ENCODE measurements around the gene GPR78. TPM values are rescaled to one million over a fixed set of nuclear protein-coding genes. Genes with fewer than 3 reads are reported as not detected.

The GPR78 gene
- total and polyA plus RNA-seq, 2 experiments from 2014 or later = 0.05 TPM; not detected in 1

- no peaks in the 10 kb centered on the region for H3K36me3 ChIP-seq (ENCODE audit: low read depth)
- no peak overlapping the region for H2AFZ ChIP-seq
Measured at GRCh38 chr4:8607603-8608481, 27.6 kb downstream of the GPR78 start.

GRCh38 chr4:8608714-8609391 lies 28.7 kb downstream of the GPR78 start:
- H3F3A ChIP-seq (ENCODE audit: insufficient read depth) = no peaks in the 10 kb centered on the region
- H3K9me2 ChIP-seq (ENCODE audit: insufficient read depth) = no peaks in the 10 kb centered on the region
- H3K4me1 ChIP-seq (ENCODE audit: insufficient read depth) = no peaks in the 10 kb centered on the region
- in situ Hi-C loops (cut with MboI) = loop anchor here (25.0 kb wide), 1 partner anchor 372 kb away; no protein-coding TSS in a partner anchor
- no peak overlapping the region for H3K4me2 ChIP-seq (ENCODE audit: unreplicated experiment)
- no peaks in the 10 kb centered on the region for H4K20me1 ChIP-seq (ENCODE audit: insufficient read depth)
- no peak for DNase-seq
- H3K79me2 ChIP-seq (ENCODE audit: insufficient read depth) = no peaks in the 10 kb centered on the region
- H3K9ac ChIP-seq = no peak overlapping the region
- H3K36me3 ChIP-seq (ENCODE audit: low read depth) = no peaks in the 10 kb centered on the region
- no peak for TF ChIP-seq EZH2phosphoT487 (IDR thresholded peaks at IDR 0.05; ENCODE audit: insufficient read depth, low read depth)
- TF ChIP-seq EZH2 (IDR thresholded peaks at IDR 0.05; ENCODE audit: insufficient read depth, poor library complexity, severe bottlenecking) = no peak
- WGBS, 2 experiments (ENCODE audit: low coverage in 1 of 2, low lambda C conversion rate in 2 of 2, missing lambda C conversion rate in 2 of 2) = 70 to 78% methylated on average over 4 to 5 of the region's 5 CpGs
- H3K27ac ChIP-seq = no peak overlapping the region
- H2AFZ ChIP-seq = no peak overlapping the region
- no peaks in the 10 kb centered on the region for H3K9me3 ChIP-seq (ENCODE audit: low read depth)
- no peak overlapping the region for H3K4me3 ChIP-seq
- no peaks in the 10 kb centered on the region for H3K27me3 ChIP-seq (replicated peaks; ENCODE audit: insufficient read depth)

More at GRCh38 chr4:8607603-8608481, 27.6 kb downstream of the GPR78 start:
- 25 to 27% methylated on average over 37 to 41 of the region's 42 CpGs for WGBS, 2 experiments (ENCODE audit: low coverage in 1 of 2, low lambda C conversion rate in 2 of 2, missing lambda C conversion rate in 2 of 2)
- Histone ChIP-seq H3K4me1 (ENCODE audit: insufficient read depth) (no peaks in the 10 kb centered on the region), H3K79me2 (ENCODE audit: insufficient read depth) (no peaks in the 10 kb centered on the region), H3K27ac (no peak overlapping the region), H3K4me2 (ENCODE audit: unreplicated experiment) (no peak overlapping the region), H3K4me3 (no peak overlapping the region), H3F3A (ENCODE audit: insufficient read depth) (no peaks in the 10 kb centered on the region), H4K20me1 (ENCODE audit: insufficient read depth) (no peaks in the 10 kb centered on the region), H3K9me3 (ENCODE audit: low read depth) (no peaks in the 10 kb centered on the region), H3K27me3 (replicated peaks; ENCODE audit: insufficient read depth) (no peaks in the 10 kb centered on the region), H3K9ac (no peak overlapping the region), H3K9me2 (ENCODE audit: insufficient read depth) (no peaks in the 10 kb centered on the region)
- in situ Hi-C loops (cut with MboI) = loop anchor here (25.0 kb wide), 1 partner anchor 371 kb away; no protein-coding TSS in a partner anchor
- TF ChIP-seq EZH2phosphoT487 (IDR thresholded peaks at IDR 0.05; ENCODE audit: insufficient read depth, low read depth) = no peak
- TF ChIP-seq EZH2 (IDR thresholded peaks at IDR 0.05; ENCODE audit: insufficient read depth, poor library complexity, severe bottlenecking) = no peak
- DNase-seq = peak; percentile 38

GRCh38 chr4:8609406-8609805 lies 29.2 kb downstream of the GPR78 start:
- Histone ChIP-seq H3K79me2 (ENCODE audit: insufficient read depth) (no peaks in the 10 kb centered on the region), H3F3A (ENCODE audit: insufficient read depth) (no peaks in the 10 kb centered on the region), H3K9me3 (ENCODE audit: low read depth) (no peaks in the 10 kb centered on the region), H3K27me3 (replicated peaks; ENCODE audit: insufficient read depth) (no peaks in the 10 kb centered on the region), H3K9me2 (ENCODE audit: insufficient read depth) (no peaks in the 10 kb centered on the region), H4K20me1 (ENCODE audit: insufficient read depth) (no peaks in the 10 kb centered on the region), H3K36me3 (ENCODE audit: low read depth) (no peaks in the 10 kb centered on the region), H3K4me1 (ENCODE audit: insufficient read depth) (no peaks in the 10 kb centered on the region), H3K4me2 (ENCODE audit: unreplicated experiment) (no peak overlapping the region), H3K9ac (no peak overlapping the region), H2AFZ (no peak overlapping the region), H3K4me3 (no peak overlapping the region), H3K27ac (no peak overlapping the region)
- no peak for DNase-seq
- WGBS, 2 experiments (ENCODE audit: low coverage in 1 of 2, low lambda C conversion rate in 2 of 2, missing lambda C conversion rate in 2 of 2) = 87 to 95% methylated on average over 6 of the region's 6 CpGs
- no peak for TF ChIP-seq EZH2phosphoT487 (IDR thresholded peaks at IDR 0.05; ENCODE audit: insufficient read depth, low read depth)
- no peak for TF ChIP-seq EZH2 (IDR thresholded peaks at IDR 0.05; ENCODE audit: insufficient read depth, poor library complexity, severe bottlenecking)
- in situ Hi-C loops (cut with MboI) = loop anchor here (25.0 kb wide), 1 partner anchor 372 kb away; no protein-coding TSS in a partner anchor

- no peaks in the 10 kb centered on the region for H3F3A ChIP-seq (ENCODE audit: insufficient read depth)
- H3K9me2 ChIP-seq (ENCODE audit: insufficient read depth) = no peaks in the 10 kb centered on the region
- no peaks in the 10 kb centered on the region for H3K9me3 ChIP-seq (ENCODE audit: low read depth)
- TF ChIP-seq EZH2phosphoT487 (IDR thresholded peaks at IDR 0.05; ENCODE audit: insufficient read depth, low read depth) = no peak
- no peak overlapping the region for H3K9ac ChIP-seq
- H2AFZ ChIP-seq = no peak overlapping the region
- H3K27ac ChIP-seq = no peak overlapping the region
- no peaks in the 10 kb centered on the region for H4K20me1 ChIP-seq (ENCODE audit: insufficient read depth)
- H3K4me2 ChIP-seq (ENCODE audit: unreplicated experiment) = no peak overlapping the region
- H3K36me3 ChIP-seq (ENCODE audit: low read depth) = no peaks in the 10 kb centered on the region
- DNase-seq = no peak
- H3K79me2 ChIP-seq (ENCODE audit: insufficient read depth) = no peaks in the 10 kb centered on the region
- in situ Hi-C loops (cut with MboI) = loop anchor here (25.0 kb wide), 1 partner anchor 373 kb away; no protein-coding TSS in a partner anchor
- H3K4me1 ChIP-seq (ENCODE audit: insufficient read depth) = no peaks in the 10 kb centered on the region
- H3K4me3 ChIP-seq = no peak overlapping the region
- no peaks in the 10 kb centered on the region for H3K27me3 ChIP-seq (replicated peaks; ENCODE audit: insufficient read depth)
- WGBS, 2 experiments (ENCODE audit: low coverage in 1 of 2, low lambda C conversion rate in 2 of 2, missing lambda C conversion rate in 2 of 2) = 66 to 81% methylated on average over 9 of the region's 9 CpGs
Measured at GRCh38 chr4:8609824-8610350, 29.7 kb downstream of the GPR78 start.
